ENCODE results near the gene OTC. TPM values are rescaled to one million over a fixed set of nuclear protein-coding genes. Genes with fewer than 3 reads are reported as not detected.
A peak's percentile ranks its signal among the peaks of the same experiment; 100 is the strongest.

Gene OTC
- total RNA-seq, 2 donors from 2014 or later, result not detected

GRCh38 chrX:38342853-38343778, 9.3 kb upstream of the OTC start:
- no peaks in the 10 kb centered on the region for H3K36me3 Mint-ChIP-seq

GRCh38 chrX:38346150-38346549, 6.3 kb upstream of the OTC start:
- DNase-seq (ENCODE audit: low spot score in 2 of 2) (no peak), ATAC-seq (no peak)
- no peaks in the 10 kb centered on the region for H3K36me3 Mint-ChIP-seq
- H3K27ac Mint-ChIP-seq, result no peak overlapping the region
- no peaks in the 10 kb centered on the region for H3K9me3 Mint-ChIP-seq

More at GRCh38 chrX:38342853-38343778, 9.3 kb upstream of the OTC start:
- Mint-ChIP-seq H3K9me3 (no peaks in the 10 kb centered on the region), H3K27ac (no peak overlapping the region)
- ATAC-seq (no peak), DNase-seq (ENCODE audit: low spot score in 2 of 2) (no peak)

- ATAC-seq, result peak; percentile 76 to 79
- H3K27ac Mint-ChIP-seq, result no peak overlapping the region
- no peak for DNase-seq (ENCODE audit: low spot score in 2 of 2)
- no peaks in the 10 kb centered on the region for H3K36me3 Mint-ChIP-seq
- no peaks in the 10 kb centered on the region for H3K9me3 Mint-ChIP-seq
Measured at GRCh38 chrX:38347136-38347535, 5.3 kb upstream of the OTC start.

- no peak overlapping the region for H3K27ac Mint-ChIP-seq
- ATAC-seq (no peak), DNase-seq (ENCODE audit: low spot score in 2 of 2) (no peak)
- H3K9me3 Mint-ChIP-seq, result no peaks in the 10 kb centered on the region
- no peaks in the 10 kb centered on the region for H3K36me3 Mint-ChIP-seq
Measured at GRCh38 chrX:38351346-38351745, 1.1 kb upstream of the OTC start.

- Mint-ChIP-seq H3K9me3 (no peaks in the 10 kb centered on the region), H3K36me3 (no peaks in the 10 kb centered on the region), H3K27ac (no peak overlapping the region)
- DNase-seq (ENCODE audit: low spot score in 2 of 2) (no peak), ATAC-seq (no peak)
Measured at GRCh38 chrX:38356401-38356800, 4.0 kb downstream of the OTC start.

GRCh38 chrX:38357747-38358673, 5.6 kb downstream of the OTC start:
- Mint-ChIP-seq H3K36me3 (no peaks in the 10 kb centered on the region), H3K27ac (no peak overlapping the region), H3K9me3 (no peaks in the 10 kb centered on the region)
- ATAC-seq (no peak), DNase-seq (ENCODE audit: low spot score in 2 of 2) (no peak)

- DNase-seq (ENCODE audit: low spot score in 2 of 2) (no peak), ATAC-seq (no peak)
- Mint-ChIP-seq H3K36me3 (no peaks in the 10 kb centered on the region), H3K27ac (no peak overlapping the region), H3K9me3 (no peaks in the 10 kb centered on the region)
Measured at GRCh38 chrX:38363046-38363445, 10.6 kb downstream of the OTC start.

- Mint-ChIP-seq H3K9me3 (no peaks in the 10 kb centered on the region), H3K36me3 (no peaks in the 10 kb centered on the region), H3K27ac (no peak overlapping the region)
- ATAC-seq, result no peak
- DNase-seq (ENCODE audit: low spot score in 2 of 2), result no peak
Measured at GRCh38 chrX:38365954-38366353, 13.6 kb downstream of the OTC start.

- Mint-ChIP-seq H3K36me3 (no peaks in the 10 kb centered on the region), H3K9me3 (no peaks in the 10 kb centered on the region), H3K27ac (no peak overlapping the region)
- no peak for DNase-seq (ENCODE audit: low spot score in 2 of 2)
- no peak for ATAC-seq
Measured at GRCh38 chrX:38368774-38369173, 16.4 kb downstream of the OTC start.

GRCh38 chrX:38371641-38372040, 19.2 kb downstream of the OTC start:
- H3K36me3 Mint-ChIP-seq, result no peaks in the 10 kb centered on the region
- DNase-seq (ENCODE audit: low spot score in 2 of 2) (no peak), ATAC-seq (no peak)
- H3K27ac Mint-ChIP-seq, result no peak overlapping the region
- H3K9me3 Mint-ChIP-seq, result no peaks in the 10 kb centered on the region

GRCh38 chrX:38374431-38374830, 22.0 kb downstream of the OTC start:
- DNase-seq (ENCODE audit: low spot score in 2 of 2) (no peak), ATAC-seq (no peak)
- Mint-ChIP-seq H3K9me3 (no peaks in the 10 kb centered on the region), H3K36me3 (no peaks in the 10 kb centered on the region), H3K27ac (no peak overlapping the region)

GRCh38 chrX:38375891-38376290, 23.5 kb downstream of the OTC start:
- DNase-seq (ENCODE audit: low spot score in 2 of 2), result no peak
- Mint-ChIP-seq H3K27ac (no peak overlapping the region), H3K9me3 (no peaks in the 10 kb centered on the region), H3K36me3 (no peaks in the 10 kb centered on the region)
- no peak for ATAC-seq

GRCh38 chrX:38376747-38377146, 24.3 kb downstream of the OTC start:
- Mint-ChIP-seq H3K36me3 (no peaks in the 10 kb centered on the region), H3K27ac (no peak overlapping the region), H3K9me3 (no peaks in the 10 kb centered on the region)
- DNase-seq (ENCODE audit: low spot score in 2 of 2), result no peak
- no peak for ATAC-seq

- ATAC-seq (no peak), DNase-seq (ENCODE audit: low spot score in 2 of 2) (no peak)
- Mint-ChIP-seq H3K27ac (no peak overlapping the region), H3K36me3 (no peaks in the 10 kb centered on the region), H3K9me3 (no peaks in the 10 kb centered on the region)
Measured at GRCh38 chrX:38379088-38379487, 26.7 kb downstream of the OTC start.

- H3K36me3 Mint-ChIP-seq, result no peaks in the 10 kb centered on the region
- H3K27ac Mint-ChIP-seq, result no peak overlapping the region
- ATAC-seq (no peak), DNase-seq (ENCODE audit: low spot score in 2 of 2) (no peak)
- no peaks in the 10 kb centered on the region for H3K9me3 Mint-ChIP-seq
Measured at GRCh38 chrX:38382663-38383062, 30.3 kb downstream of the OTC start.

- no peaks in the 10 kb centered on the region for H3K36me3 Mint-ChIP-seq
- no peak for DNase-seq (ENCODE audit: low spot score in 2 of 2)
- no peak overlapping the region for H3K27ac Mint-ChIP-seq
- H3K9me3 Mint-ChIP-seq, result no peaks in the 10 kb centered on the region
- ATAC-seq, result no peak
Measured at GRCh38 chrX:38400389-38400910, 48.0 kb downstream of the OTC start.

GRCh38 chrX:38402118-38402517, 49.7 kb downstream of the OTC start:
- ATAC-seq (no peak), DNase-seq (ENCODE audit: low spot score in 2 of 2) (no peak)
- Mint-ChIP-seq H3K36me3 (no peaks in the 10 kb centered on the region), H3K9me3 (no peaks in the 10 kb centered on the region), H3K27ac (no peak overlapping the region)
